Pons (tissue), 1 donor: ENCODE results near the gene NYNRIN.

Experiments
- DNase-seq: peaks from one replicate; pipeline ENCODE4 v3.0.0-alpha.2; 2016; ENCODE audit warnings: low spot score

NYNRIN gene

DNA sequence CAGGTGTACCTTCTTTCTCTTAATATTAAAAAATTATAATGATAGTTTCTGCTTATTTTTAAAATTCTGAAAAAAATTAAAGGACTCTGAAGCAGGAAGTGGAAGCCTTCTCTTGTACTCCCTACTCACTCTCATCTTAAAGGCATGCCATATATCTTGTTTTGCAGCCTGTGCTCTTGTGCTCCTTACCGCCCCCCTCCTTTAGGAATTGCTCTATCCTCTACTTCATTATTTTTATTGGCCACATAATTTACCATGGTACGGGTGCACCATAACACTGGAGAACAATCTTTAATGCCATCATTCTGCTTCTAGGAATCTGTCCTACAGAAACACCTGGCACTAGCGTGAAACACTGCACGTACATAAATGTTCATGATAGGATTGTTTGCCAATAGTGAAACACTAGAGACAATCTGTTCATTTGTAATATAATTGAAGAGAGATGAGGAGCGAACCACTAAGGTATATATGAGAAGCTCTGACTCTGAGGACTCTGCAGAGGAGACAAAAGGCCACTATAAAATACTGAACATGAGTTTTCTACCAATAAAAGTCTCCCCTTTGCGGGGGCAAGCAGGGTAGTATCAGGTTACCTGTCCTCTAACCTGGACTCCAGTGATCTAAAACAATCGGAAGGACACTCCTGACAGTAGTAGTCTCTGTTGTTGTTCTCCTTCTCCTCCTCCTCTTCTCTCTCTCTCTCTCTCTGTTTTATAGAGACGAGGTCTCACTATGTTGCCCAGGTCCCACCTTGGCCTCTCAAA is 6.3 kb upstream of the NYNRIN start:
- DNase-seq = no peak

DNA sequence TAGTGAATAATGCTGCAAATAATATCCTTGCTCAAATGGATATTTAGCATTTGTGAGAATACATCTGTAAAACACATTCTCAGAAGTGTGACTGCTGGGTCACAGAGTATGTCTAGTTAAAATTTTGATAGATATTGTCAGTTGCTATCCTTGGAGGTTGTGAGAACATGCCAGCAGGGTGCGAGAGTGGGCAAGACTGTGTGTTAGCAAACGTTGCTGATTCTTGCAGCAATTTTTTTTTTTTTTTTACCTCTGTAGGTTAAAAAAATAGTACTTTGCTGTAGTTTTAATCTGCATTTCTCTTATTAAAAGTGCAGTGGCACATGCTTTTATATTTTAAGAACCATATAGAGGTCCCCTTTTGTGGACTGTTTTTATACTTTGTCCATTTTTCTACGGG is 4.5 kb upstream of the NYNRIN start:
- no peak for DNase-seq

DNA sequence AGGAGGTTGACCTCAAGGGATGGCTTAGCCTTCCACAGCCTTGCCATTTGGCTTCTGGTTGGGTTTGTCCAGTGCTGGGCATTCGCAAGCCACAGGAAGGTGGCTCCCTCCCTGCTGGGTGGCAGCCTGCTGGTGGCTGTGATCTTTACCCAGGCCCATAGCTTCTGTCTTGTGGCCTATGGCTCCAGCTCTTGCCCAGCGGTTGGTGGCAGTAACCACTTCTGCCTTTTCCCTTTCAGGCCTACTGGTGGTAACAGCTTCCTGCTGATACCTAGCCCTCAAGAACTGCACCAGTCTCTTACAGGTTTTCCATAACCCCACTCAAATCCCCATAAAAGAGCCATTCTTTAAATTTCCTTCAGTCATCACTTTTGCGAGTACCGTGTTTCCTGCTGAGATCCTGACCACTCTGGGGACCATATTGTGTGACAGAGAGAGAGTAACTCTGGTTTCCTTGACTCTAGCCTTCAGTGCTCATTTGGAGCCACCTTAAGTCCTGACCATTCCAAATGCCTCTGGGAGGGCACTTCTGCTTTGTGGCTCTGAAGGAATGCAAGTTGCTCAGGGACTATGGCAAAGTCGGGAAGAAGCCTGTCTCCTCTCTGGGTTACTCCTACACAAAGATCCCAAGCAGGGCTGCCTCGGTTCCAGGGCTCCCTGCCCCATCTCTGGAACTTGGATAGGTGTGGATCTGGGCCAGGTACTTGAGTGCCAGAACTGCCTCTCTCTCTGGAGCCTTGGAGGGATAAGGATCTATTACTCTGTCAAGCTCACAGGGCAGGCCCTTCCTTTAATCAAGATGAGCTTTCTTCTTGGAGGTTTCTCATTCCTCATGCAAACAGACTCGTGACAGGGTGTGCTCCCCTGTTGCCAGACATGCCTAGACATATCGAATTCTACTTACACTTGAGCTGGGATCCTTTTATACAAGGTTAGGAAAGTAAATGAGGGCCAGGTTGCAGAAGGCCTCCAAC is 2.9 kb upstream of the NYNRIN start:
- DNase-seq = no peak

DNA sequence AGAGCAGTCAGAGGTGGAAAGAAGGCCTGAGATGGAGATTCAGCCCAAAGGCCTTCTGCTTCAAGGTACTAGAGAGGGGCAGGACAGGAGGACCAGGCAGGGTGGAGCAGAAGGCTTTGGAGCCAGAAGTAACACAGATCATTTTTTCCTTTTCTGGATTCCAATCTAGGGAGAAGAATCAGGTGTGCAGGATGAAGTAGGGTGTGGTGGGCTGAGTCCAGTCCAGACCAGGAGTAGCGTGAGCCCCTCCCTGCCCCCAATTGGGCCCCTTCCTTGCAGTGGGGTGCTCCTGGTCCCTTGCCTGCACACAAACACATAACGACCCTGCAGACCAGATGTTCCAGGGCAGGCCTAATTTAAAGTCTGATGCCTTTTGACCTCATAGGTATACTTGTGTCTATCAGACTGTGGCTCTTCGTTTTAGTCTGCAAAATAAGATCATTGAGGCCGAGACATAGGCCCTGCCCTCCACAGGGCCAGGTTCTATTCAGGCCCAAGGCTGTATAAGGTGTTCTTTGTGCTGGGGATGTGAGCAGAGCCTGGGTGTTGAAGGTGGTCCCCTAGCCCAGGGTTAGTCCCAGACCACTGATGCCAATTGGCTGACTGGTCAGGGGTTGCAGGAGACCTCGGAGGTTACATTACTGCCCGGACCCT is 1.0 kb upstream of the NYNRIN start:
- no peak for DNase-seq

DNA sequence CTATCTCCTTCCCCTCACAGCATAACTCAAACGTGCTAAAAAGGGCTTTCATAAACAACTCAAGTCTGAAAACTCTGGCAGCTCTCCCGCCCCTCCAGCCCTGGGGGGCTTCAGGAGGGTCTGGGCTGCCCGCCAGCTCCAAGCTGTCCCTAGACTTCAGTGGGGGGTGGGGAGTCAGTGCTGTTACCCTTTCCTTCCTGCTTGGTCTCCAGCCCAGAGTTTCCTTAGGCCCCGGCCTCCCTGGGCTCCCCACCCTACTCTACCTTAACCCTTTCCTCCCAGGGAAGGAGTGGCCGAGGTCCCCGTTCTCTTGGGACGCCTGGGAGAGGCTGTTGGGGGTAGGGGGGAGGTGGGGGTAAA is 530 bp upstream of the NYNRIN start:
- no peak for DNase-seq

DNA sequence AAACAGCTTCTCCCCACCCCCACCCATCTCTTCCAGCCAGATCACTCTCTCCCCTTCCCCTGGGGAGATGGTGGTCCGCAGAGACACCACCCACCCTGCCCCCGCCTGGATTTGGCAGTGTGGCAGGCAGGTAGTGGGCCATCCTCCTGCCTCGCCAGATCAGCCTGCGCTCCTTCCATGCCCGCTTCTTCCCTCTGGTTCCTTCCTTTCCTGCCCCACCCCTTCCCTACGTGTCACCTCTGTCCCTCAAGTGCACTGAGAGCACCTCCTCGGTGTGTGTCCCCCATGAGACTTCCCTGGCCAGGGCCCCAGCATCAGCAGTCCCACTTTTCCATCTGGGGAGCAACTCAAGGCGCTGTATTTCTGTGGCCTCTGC is 632 bp downstream of the NYNRIN start:
- DNase-seq = no peak

DNA sequence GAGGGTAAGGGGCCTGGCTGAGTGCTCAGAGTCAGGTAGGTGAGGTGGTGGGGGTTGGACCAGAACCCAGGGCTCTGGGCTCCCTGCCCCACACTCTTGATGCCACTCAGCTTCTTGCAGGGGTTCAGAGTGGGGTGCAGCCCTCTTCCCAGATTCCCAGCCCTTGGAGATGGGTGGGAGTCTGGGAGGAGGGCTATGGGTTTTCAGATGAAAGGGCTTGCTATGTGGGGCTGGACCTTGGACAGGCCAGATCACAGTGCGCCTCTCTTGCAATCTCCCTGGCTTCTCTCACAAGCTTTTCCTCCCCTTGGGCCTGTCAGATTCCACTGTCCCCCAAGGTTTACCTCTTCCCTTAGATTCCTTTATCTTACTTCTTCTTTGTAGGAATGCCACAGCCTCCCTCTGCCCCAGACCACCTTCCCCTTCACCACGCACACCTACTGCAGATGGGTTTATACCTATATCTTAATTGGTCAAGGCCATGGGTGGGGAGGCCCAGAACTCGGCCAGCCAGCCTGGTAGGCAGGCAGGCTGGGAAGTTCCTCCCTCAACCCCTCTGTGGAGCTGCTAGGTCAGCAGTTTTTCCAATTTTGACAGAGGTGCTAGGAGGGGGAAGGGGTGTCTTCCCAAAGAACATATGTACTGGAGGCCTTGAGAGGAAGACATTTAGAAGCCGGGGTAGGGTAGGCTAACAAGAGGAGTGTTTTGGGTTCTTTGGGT is 1.4 kb downstream of the NYNRIN start:
- DNase-seq = no peak

DNA sequence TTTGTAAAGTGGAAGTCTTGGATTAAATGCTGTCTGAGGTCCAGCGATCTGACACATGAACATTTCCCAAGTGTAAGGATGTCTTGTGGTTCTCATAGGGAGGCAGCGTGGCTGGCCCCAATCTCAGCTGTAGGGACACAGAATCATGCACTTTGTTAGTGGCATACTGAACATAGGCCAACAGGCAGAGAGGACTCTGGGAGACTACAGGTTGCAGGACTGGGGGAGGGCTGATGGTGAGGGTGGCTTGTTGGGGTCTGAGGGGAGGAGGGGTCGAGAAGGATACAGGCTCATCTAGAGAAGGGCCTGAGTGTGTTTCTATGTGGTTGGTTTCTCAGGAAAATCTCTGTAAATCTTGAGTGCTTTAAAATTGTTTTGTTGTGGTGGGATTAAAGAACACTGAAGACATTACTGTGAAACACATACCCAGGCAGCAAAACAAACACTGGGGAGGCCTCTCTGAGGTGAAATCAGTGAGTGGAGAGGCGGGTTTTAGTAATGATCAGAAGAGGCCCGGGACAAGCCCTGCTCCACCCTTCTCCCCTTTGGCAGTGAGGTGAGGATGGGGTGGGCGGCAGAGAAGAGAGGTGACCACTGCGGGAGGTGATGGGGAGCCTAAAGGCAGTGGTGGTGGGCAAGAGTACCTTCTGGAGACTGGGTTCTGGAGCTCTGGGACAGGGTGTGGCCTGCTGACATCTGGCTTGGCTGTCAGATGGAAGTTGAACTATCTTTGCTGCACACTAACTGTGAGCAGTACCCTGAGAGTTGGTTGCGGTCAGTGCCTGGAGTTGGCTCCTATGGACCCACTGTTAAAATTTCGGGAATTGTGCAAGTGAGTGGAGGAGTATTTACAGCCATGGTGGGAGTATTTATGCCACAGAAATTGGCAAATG is 3.3 kb downstream of the NYNRIN start:
- DNase-seq = no peak

DNA sequence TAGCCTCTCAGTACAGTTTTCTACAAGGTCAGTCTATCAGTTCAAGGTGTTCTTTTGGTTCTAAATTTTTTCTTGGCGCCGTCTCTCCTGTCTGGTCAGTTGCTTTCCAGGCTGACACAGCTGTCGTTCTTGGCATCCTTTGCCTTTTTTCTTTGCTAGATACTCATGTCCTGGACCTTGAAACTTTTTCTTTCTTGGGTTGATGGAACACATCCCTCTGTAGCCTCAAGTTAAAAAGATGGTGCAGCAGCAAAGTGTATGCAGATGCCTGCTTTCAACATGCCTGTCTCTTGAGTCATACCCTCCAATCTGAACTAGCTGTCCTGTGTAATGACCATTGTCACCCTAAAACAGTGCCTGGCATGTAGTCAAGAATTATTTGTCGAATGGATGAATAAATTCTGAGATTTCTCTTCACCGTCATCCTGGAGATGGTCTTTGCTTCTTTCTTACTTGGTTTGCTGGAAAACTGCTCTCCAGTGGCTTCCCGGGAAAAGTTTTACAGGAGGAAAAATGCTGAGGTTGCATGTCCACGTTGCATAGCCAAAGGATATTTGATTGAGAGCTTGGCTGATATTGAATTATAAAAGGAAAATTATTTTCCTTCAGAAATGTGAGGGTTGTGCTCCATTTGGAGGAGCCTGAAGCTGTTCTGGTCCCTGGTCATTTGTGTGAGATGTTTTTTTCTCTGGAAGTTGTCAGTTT is 4.6 kb downstream of the NYNRIN start:
- DNase-seq = peak; percentile 11

DNA sequence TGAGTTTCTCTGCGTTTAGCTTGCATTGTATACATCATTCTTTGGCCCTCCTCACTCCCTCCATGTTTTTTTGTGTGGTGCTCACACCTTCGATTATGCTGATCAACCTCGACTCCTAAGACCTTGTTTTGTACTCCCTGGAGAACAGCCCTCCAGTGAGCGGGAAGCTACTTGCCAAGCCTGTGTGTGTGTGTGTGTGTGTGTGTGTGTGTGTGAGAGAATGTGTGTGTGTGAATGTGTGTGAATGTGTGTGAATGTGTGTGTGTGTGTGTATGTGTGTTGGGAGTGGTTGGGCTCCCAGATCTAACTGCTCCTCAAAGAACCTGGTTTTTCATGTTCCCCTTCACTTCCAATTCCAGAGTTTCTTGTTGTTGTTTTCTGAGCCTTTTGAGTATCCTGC is 6.0 kb downstream of the NYNRIN start:
- DNase-seq = no peak

DNA sequence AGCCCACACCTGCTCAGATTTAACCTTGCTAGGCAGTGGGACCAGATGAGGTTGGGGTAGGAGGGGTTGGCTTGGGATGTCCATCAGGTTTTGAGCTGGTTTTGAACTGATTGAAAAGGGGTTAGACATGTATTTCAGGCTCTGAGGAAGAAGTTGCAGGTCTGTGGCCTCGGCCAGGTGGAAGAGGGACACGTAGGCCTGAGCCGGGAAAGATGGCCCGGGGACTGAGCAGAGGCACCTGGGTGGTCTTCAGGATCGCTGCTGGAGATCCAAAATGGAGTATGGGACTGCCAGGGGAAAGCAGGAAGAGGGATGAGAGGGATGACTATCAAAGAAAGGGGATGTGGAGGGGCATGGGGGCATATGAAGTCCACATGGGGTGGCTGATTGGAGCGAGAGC is 7.6 kb downstream of the NYNRIN start:
- DNase-seq = no peak

DNA sequence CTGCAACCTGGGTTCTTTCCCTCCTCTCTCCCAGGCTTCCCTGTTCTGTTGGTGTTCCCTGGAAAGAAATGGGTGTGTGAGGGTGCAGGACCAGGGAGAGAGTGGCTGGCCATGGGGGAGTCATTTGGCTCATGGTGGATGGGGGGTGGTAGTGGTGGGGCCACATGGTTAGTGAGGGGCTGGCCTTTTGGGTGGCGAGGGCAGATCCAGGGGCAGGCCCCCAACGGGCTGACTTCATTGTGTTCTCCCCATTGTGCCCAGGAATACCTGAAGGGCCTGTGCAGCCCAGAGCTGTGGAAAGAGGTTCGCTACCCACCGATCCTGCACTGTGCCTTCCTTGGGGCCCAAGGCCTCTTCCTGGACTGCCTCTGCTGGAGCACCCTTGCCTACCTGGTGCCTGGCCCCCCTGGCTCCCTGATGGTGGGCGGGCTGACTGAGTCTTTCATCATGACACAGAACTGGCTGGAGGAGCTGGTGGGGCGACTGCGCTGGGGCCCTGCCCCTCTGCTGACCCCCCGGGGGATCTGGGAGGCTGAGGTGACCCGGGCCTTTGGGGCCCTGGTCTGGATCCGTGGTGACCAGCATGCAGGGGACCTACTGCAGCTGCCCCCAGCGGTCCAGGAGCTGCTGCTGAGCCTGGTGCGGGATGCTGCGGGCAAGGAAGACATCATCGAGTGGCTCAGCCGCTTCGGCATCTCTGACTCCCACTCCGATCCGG is 9.0 kb downstream of the NYNRIN start:
- DNase-seq = no peak

DNA sequence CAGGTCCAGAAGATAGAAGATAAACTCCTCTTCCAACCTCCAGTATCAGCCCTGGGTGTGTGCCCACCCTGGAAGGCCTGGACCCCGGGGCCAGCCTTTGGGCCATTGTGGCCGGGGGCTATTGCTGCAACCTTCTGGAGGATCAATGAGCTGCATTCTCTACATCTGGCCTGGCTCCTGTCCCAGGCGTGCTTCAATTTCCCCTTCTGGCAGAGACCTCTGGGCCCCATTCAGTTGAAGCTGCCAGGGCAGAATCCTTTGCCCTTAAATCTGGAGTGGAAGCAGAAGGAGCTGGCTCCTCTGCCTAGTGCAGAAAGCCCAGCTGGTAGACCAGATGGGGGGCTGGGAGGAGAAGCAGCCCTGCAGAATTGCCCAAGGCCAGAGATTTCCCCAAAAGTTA is 10.0 kb downstream of the NYNRIN start:
- no peak for DNase-seq

DNA sequence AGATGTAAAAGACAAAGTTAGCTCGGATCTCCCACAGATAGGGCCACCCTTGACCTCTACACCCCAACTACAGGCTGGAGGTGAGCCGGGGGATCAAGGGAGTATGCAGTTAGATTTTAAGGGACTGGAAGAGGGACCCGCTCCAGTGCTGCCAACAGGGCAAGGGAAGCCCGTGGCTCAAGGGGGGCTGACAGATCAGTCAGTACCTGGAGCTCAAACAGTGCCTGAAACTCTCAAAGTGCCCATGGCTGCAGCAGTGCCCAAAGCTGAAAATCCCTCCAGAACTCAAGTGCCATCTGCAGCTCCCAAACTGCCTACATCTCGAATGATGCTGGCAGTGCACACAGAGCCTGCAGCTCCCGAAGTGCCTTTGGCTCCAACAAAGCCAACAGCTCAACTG is 10.4 kb downstream of the NYNRIN start:
- DNase-seq = no peak

DNA sequence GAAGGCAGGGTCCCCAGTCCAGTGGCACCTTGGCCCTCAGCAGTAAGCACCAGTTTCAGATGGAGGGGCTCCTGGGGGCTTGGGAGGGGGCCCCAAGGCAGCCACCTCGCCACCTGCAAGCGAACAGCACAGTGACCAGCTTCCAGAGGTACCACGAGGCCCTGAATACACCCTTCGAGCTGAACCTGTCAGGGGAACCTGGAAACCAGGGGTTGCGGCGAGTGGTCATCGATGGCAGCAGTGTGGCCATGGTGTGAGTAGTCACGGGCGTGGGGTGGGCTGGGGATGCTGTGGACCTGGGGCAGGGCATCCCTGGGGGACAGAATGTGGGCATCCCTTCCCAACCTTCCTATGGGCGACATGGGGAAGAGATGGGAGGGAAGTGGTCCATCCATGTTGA is 11.2 kb downstream of the NYNRIN start:
- DNase-seq = no peak

DNA sequence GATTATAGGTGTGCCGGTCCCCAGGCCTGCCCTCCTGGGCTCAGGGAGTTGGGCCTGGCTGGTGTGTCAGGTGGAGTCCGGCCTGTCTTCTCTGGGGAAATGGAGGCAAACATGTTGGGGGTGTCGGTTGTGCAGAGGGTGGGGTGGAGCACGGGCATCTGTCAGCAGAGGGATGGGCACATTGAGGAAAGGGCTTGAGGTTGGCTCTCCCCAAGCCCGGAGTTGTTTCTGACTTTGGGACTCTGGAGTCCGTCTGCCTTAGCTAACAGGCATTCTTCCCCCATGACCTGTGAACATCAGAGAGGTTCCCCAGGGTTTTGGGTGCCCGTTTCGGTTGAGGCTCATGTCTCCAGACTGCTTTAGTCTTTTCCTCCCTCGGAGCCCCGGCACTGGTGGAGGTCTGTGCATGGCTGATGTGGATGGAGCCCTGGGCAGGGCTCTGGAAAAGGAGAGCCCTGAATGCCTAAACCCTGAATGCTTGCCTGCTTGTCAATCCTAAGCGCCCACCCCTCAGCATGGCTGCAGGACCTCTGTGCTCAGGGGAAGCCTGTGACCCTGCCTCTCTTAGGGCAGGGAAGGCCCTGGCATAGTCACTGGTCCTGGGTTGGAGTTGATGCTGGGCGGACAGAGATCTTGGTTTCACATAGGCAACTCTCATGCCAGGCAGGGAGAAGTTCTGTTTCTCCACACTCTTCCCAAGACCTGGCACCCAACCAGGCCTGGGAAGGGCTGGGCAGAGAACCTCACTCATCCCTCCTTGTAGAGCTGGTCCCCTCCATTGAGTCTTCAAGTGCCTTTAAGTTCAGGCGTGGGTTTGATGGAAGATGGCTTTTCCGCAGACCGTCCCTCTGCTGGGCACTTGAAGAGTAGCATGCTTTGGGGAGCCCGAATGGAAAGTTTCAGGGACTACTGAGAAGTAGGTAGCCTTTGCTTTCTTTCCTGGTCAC is 12.9 kb downstream of the NYNRIN start:
- no peak for DNase-seq

DNA sequence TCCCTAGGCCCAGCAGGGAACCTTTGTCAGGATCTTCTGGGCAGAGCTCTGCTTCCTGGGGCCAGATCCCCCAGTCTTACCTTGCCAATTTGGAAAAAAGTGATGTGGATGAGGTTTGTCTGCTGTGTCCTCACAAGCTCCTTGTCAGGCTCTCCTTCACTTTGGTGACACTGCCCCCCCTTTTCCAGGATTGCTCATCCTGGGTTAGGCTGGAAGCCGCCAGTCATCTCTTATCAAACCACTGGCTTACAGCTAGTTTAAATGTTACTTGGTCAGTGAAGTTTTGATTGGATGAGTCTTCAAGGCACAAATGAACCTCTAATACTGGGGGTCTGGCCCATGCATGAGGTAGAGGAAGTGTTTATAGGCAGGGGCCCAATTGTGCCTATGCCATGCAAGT is 15.3 kb downstream of the NYNRIN start:
- DNase-seq = no peak

DNA sequence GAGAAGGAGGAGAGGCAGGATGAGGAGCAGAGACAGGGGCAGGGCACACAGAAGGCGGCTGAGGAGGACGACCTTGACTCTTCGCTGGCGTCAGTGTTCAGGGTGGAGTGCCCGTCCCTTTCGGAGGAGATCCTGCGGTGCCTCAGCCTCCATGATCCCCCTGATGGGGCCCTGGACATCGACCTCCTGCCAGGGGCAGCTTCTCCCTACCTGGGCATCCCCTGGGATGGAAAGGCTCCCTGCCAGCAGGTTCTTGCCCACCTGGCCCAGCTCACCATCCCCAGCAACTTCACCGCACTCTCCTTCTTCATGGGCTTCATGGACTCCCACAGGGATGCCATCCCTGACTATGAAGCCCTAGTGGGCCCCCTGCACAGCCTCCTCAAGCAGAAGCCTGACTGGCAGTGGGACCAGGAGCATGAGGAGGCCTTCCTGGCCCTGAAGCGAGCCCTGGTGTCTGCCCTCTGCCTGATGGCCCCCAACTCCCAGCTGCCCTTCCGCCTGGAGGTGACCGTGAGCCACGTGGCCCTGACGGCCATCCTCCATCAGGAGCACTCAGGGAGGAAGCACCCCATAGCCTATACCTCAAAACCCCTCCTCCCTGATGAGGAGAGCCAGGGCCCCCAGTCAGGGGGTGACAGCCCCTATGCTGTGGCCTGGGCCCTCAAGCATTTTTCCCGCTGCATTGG is 16.1 kb downstream of the NYNRIN start:
- DNase-seq = no peak
